ENCODE data around the gene SYNPR.

SYNPR gene

GRCh38 chr3:63559884-63560283, 281.8 kb downstream of the SYNPR start:
- no peak for DNase-seq

- DNase-seq = no peak
These were observed 283.8 kb downstream of the SYNPR start for GRCh38 chr3:63561879-63562278.

- no peak for DNase-seq
These were observed 284.2 kb downstream of the SYNPR start for GRCh38 chr3:63562323-63562722.

GRCh38 chr3:63563572-63563971, 285.5 kb downstream of the SYNPR start:
- DNase-seq = no peak

GRCh38 chr3:63565220-63565619, 287.1 kb downstream of the SYNPR start:
- DNase-seq = no peak

GRCh38 chr3:63571682-63572081, 293.6 kb downstream of the SYNPR start:
- no peak for DNase-seq

GRCh38 chr3:63576846-63577245, 298.7 kb downstream of the SYNPR start:
- DNase-seq = peak; percentile 67

- no peak for DNase-seq
These were observed 300.8 kb downstream of the SYNPR start for GRCh38 chr3:63578858-63579257.

GRCh38 chr3:63580151-63580550, 302.0 kb downstream of the SYNPR start:
- DNase-seq = no peak

- no peak for DNase-seq
These were observed 304.9 kb downstream of the SYNPR start for GRCh38 chr3:63582943-63583500.

- DNase-seq = no peak
These were observed 306.6 kb downstream of the SYNPR start for GRCh38 chr3:63584681-63585080.

- no peak for DNase-seq
These were observed 307.8 kb downstream of the SYNPR start for GRCh38 chr3:63585927-63586326.

GRCh38 chr3:63588895-63589294, 310.8 kb downstream of the SYNPR start:
- DNase-seq = no peak

GRCh38 chr3:63593779-63594178, 315.7 kb downstream of the SYNPR start:
- DNase-seq = no peak

GRCh38 chr3:63595221-63595620, 317.1 kb downstream of the SYNPR start:
- DNase-seq = no peak

GRCh38 chr3:63597019-63597418, 318.9 kb downstream of the SYNPR start:
- no peak for DNase-seq

GRCh38 chr3:63607716-63608115, 329.6 kb downstream of the SYNPR start:
- no peak for DNase-seq

GRCh38 chr3:63609408-63609807, 331.3 kb downstream of the SYNPR start:
- DNase-seq = no peak

- DNase-seq = no peak
These were observed 331.7 kb downstream of the SYNPR start for GRCh38 chr3:63609834-63610233.

- DNase-seq = no peak
These were observed 333.3 kb downstream of the SYNPR start for GRCh38 chr3:63611382-63611781.

GRCh38 chr3:63613561-63613960, 335.5 kb downstream of the SYNPR start:
- DNase-seq = no peak

- DNase-seq = no peak
These were observed 339.3 kb downstream of the SYNPR start for GRCh38 chr3:63617391-63617790.

GRCh38 chr3:63624941-63625560, 346.9 kb downstream of the SYNPR start:
- peak; percentile 86 for DNase-seq

GRCh38 chr3:63631670-63632069, 353.6 kb downstream of the SYNPR start:
- DNase-seq = no peak

- no peak for DNase-seq
These were observed 357.1 kb downstream of the SYNPR start for GRCh38 chr3:63635186-63635585.
